ENCODE measurements around the gene PHF10.

Gene PHF10

GRCh38 chr6:169669889-169670288, 54.4 kb downstream of the PHF10 start:
- no peak for DNase-seq

GRCh38 chr6:169669147-169669546, 55.2 kb downstream of the PHF10 start:
- no peak for DNase-seq

- no peak for DNase-seq
Measured at GRCh38 chr6:169668203-169668847, 56.0 kb downstream of the PHF10 start.

- no peak for DNase-seq
Measured at GRCh38 chr6:169667716-169668115, 56.6 kb downstream of the PHF10 start.

GRCh38 chr6:169666441-169666840, 57.9 kb downstream of the PHF10 start:
- DNase-seq: no peak

GRCh38 chr6:169665289-169665688, 59.0 kb downstream of the PHF10 start:
- DNase-seq: peak; percentile 22

- no peak for DNase-seq
Measured at GRCh38 chr6:169664227-169664626, 60.1 kb downstream of the PHF10 start.

GRCh38 chr6:169663468-169663867, 60.8 kb downstream of the PHF10 start:
- no peak for DNase-seq

GRCh38 chr6:169661391-169661756, 62.9 kb downstream of the PHF10 start:
- no peak for DNase-seq

GRCh38 chr6:169660751-169661390, 63.4 kb downstream of the PHF10 start:
- DNase-seq: no peak

GRCh38 chr6:169659820-169660610, 64.3 kb downstream of the PHF10 start:
- no peak for DNase-seq

GRCh38 chr6:169657284-169657610, 67.1 kb downstream of the PHF10 start:
- DNase-seq: no peak

- DNase-seq: no peak
Measured at GRCh38 chr6:169656546-169657283, 67.6 kb downstream of the PHF10 start.

- peak; percentile 63 for DNase-seq
Measured at GRCh38 chr6:169654598-169655391, 69.5 kb downstream of the PHF10 start.

Data from NCI-H1436 (cell line).